NCI-H2171 (cell line): Measurements from ENCODE around the gene PRKN.

ENCODE experiments used
- DNase-seq: peaks from one replicate; lab custom pipeline; 2025; lab: John Stamatoyannopoulos, UW

Gene PRKN

GRCh38 chr6:161303628-161304340 lies 1423.8 kb downstream of the PRKN start:
- DNase-seq: no peak

- DNase-seq: no peak
Measured at GRCh38 chr6:161302949-161303348, 1424.6 kb downstream of the PRKN start.

- DNase-seq: no peak
Measured at GRCh38 chr6:161301338-161301737, 1426.2 kb downstream of the PRKN start.

- no peak for DNase-seq
Measured at GRCh38 chr6:161300823-161301222, 1426.7 kb downstream of the PRKN start.

- no peak for DNase-seq
Measured at GRCh38 chr6:161299726-161300125, 1427.8 kb downstream of the PRKN start.
